ENCODE data around the gene TPRA1.

The TPRA1 gene

DNA sequence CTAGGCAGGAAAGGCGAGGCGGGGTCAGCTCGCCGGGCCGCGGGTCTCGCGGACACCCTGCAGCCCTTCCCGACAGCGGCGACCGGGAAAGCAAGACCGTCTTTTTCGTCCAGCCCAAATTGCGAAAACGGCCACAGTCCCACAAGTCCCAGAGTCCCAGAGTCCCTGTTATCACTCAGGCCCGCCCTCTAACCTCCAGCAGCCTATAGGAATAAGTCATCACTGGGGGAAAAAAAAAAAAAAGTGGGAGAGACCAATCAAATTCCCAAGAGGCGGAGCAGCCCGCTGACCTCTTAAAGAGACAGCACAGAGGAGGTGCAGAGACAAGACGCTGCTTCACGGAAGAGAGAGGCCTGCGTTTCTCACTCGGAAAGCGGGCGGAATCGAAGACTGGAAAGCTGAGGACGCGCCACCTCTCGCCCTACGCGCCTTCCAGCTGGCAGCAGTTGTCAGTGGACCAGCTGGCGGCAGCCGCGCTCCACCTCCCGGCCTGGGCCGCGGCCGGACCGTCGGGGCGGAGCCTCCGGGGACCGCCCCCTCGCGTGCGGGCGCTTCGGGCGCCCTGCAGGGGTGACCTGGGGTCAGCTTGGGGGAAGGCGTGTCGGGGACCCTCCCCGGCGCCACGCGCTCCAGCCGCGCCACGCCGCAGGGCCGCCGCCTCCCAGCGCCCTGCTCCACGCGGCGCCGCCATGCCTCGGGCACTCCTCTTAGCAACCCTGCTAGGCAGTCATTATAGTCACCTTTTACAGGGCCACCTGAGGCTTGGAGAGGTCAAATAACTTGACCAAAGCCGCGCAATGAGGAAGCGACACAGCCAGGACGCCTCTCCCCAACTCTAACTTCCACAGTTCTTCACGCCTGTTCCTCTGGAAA is at the start of gene TPRA1:
TSS of gene TPRA1 (minus strand) at position 141 of the 873 bp plus-strand sequence. CDS start 10,587 bp downstream, outside the sequence.
- DNase-seq = peak; percentile 99

DNA sequence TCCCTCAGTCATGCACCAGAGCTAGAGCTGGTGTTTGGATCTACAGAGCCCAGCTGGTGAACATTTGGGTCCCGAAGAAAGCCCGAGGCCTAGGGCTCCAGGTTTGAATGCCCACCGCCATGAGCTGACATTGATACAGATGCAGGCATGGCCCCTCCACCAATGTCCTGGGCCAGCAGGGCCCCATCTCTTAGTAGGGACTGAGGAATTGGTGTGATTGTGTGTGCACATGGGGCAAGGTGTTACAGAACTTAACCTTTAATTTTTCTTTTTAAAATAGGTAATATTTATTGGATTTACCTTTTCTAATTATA is 49.5 kb upstream of the TPRA1 start:
- DNase-seq = no peak

DNA sequence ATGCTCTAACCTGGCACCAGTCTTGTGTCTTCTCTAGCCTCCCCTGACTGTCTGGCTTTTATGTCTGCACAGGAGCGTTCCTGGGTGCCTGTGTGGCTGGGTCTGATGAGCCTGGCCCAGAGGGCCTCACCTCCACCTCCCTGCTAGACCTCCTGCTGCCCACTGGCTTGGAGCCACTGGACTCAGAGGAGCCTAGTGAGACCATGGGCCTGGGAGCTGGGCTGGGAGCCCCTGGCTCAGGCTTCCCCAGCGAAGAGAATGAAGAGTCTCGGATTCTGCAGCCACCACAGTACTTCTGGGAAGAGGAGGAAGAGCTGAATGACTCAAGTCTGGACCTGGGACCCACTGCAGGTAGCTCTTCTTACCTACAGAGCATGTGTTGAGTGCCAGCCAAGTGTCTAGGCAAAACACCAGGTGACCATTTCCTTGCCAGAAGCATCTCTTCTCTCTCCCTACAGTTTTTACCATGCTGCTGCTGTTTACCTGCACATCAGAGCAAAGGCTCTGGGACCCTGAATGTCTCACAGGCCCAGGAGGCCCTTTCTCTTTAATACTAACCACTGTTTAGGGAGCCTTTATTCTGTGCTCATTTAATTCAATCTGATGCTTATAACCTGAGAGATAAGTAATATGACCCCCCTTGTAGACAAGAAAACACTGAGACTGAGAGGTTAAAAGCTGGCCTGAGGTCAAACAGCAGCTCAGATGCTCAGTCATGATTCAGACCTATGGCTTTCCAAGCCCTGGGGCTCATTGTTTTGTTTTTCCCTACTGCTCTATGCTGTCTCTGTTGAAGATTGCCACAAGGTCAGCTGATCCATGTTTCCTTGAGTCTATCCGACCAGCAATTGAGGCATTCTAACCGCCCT is 48.9 kb upstream of the TPRA1 start:
- no peak for DNase-seq

DNA sequence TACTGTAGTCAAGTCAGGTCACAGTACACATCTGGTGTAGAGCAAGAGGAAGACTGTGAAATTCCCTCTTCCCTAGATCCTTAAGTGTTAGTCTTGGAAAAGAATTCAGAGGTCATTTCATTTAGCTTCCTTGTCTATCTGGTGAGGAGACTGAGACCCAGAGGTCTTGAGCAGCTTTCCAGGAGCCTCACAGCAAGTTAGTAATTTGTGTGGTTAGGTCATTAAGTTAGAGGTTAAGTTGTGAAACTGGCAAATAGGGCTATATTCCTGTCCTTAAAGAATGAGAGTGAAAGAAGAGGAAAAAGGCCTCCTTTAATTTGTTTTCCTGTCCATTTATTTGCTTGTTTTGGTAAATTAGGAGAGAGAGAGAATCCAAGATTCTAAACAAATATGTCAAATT is 47.4 kb upstream of the TPRA1 start:
- DNase-seq = peak; percentile 30 to 35

DNA sequence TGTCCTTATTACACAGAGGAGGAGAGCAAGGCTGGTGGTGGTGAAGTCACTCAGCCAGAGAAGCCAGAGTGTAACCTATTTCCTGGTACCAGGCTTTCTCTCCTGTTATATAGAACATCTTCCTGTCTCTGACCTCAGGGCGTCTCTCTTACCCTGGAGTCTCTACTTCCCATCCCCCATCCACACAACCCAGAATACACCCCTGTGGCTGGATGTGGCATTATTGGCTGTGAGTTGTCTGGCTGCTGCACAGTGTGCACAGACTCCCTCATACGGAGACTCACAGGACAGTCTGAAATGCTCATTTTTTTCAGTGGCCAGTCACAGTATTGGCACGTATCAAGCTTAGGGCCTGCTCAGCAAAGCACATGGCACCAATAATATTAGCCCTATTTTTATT is 47.0 kb upstream of the TPRA1 start:
- peak; percentile 63 to 74 for DNase-seq

DNA sequence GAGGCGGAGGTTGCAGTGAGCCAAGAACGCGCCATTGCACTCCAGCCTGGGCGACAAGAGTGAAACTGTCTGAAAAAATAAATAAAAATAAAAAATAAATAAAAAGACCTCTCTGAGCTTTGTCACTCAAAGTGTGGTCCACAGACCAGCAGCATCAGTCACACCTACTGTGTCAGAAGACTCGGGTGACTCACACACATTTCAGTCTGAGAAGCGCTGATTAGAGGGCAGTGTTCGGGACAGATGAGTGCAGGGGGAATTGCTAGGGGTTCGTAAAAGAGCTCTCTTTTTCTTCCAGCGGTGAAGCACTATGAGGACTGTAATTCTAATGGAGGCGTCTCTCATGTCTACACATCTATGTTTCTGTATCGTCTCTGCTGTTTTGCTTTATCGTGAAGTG is 44.1 kb upstream of the TPRA1 start:
- DNase-seq = no peak

DNA sequence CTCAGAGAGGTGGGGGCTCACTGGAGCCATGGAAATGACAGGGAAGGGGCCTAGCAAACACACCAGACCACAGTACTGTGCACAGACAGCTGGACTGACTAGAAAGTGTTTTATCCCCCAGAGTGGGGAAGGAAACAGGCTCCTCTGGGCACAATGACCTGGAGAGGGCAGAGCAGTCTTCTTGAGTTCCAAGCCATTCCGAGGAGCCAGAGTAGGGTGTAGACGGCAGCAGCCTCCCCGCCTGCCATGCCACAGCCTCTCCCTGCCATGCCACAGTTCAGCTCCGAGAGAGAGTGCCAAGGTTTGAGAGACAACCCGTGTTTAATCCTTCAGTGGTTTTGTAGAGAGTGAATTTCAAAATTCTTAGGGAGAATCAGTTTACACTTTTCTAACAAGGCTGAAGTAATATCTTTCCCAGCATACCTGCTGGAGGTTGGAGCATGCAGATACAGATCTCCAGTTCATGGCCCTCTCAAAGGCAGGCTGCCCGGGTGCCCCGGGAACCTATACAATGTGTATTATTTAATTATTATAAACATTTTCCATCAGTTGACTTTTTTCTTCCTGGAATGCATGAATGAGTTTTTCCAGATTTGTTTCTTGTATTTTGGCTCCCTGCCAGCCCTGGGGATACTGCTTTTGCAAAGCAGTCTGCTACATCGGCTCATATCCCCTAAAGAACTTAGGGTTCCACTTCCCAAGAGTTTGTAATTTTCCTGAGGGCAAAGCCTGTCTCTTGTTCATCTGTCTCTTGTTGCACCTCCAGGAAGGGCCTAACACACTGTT is 41.7 kb upstream of the TPRA1 start:
- no peak for DNase-seq

DNA sequence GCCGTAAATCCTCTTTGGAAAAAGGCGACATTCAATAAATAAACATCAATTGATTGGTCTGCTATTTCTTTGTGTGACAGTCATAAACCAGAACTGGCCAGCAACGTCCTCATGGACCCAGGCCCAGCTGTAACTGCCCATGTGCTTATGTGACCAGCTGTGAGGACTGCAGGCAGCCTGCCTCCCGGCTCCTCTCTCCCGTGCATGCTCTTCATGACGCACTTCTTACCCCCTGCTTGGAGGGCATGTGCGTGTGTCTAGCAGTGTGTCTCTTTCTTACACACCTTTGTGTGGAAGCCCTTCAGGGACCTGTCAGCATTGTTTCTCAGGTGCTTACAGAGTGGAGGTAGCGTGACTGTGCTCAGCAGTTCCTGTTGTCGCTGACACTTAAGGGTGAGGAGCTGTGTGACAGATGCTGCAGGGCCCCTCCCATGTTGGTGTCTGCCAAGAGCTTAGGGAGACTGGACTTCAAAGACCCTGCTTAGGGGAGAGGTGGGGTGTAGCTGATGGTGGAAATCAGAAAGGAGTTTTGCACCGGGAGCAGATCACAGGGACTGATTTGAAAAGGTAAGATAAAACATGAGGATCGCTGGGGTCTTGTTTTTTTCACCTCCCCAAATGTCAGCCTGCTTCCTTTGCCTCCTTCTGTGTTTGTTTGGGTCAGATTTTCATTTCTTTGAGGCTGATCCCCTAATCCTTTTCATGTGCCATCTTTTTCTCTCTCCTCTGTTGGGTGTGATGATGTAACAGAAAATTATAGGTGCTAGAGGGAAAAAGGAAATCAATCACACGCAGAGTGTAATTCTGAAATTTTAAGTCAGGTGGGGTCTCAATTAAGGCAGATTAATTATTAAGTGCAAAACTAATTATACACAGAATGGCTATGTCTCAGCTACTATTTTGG is 40.5 kb upstream of the TPRA1 start:
- DNase-seq = no peak

DNA sequence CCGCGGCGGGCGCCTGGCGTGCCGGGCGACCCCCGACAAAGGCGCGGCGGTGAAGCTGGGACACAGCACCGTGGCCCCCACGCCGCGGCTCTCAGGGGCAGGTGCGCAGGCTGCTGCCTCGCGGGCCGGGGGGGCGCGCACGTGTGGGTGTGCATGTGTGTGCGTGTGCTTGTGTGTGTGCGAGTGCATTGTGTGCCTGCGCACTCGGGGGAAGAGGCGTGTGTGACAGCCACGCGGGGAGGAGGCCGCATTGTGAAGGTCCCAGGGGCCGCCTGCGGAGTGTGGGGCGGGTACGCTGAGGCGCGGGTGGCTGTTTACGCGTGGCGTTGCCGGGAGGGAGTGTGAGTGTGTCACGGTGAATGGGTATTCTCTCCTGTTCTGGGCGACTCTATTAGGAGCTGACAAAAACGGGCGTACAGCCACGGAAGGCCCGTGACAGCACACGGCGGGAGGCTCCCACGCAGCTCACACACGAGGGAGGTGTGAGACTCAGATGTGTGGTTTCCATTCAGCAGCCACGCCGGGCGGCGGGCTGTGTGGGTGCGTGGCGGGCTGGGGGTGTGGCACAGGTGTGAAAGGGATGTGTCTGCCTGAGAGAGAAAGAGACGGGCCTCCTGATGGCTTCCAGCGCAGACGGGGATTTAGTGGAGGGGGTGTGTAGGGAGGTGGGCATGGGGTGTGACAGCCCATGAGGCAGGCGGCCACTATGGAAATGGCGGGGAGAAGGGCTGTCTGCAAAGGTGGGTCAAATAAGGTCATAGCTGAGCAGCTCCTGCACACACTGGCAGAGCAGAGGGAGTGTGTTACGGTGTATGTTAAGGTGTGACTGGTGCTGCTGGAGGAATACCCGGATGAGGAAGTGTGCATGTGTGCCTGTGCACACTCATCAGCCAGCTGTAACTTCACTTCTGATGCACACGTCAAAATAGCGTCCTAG is 39.2 kb upstream of the TPRA1 start:
- no peak for DNase-seq

DNA sequence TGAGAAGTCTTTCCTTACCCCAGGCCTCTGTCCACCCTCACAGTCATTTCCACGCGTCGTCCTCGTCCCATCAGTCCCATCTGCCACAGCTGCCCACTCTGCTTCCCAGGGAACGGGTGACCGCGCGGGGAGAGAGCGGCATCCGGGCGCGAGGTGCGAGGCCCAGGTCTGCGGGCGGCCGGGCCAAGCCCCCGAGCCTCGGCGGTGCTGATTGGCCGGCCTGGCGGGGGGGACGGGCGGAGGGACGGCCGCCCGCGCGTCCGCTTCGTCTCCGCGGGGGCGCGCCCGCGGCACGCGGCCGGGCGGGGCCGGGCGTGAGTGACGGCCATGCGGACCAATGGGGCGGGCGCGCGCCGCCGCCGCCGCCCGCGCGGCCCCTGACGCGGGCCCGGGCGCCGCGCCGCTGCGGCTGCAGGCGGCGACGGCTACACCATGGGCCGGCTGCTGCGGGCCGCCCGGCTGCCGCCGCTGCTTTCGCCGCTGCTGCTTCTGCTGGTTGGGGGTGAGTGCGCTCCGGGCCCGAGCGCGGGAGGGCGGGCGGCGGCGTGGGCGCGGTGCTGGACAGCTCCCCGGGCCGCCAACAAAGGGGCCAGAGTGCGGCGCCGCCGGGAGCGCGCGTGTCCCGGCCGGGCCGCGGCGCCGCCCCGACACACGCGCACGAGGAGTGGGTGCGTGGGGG is 38.4 kb upstream of the TPRA1 start, which contains the start of gene PODXL2:
TSS of gene PODXL2 (plus strand) at position 398 of the 679 bp plus-strand sequence. CDS start at position 433, 35 bp downstream.
- no peak for DNase-seq

DNA sequence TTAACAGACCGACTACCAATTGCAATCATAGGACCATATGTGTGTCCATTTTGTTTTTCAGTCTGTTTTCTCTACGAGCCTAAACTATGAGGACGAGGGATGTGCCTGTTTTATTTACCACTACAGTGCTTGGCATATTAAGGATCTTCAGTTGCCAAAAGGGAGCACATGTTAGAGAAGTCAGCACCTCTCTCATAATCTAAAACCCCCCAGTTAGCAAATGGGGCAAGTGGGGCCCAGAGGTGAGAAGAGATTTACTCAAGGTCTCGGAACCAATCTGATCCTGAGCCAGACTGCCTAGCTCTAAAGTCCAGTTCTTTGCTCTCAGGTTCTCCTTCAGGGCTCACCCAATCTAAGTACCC is 37.9 kb upstream of the TPRA1 start:
- DNase-seq = no peak

DNA sequence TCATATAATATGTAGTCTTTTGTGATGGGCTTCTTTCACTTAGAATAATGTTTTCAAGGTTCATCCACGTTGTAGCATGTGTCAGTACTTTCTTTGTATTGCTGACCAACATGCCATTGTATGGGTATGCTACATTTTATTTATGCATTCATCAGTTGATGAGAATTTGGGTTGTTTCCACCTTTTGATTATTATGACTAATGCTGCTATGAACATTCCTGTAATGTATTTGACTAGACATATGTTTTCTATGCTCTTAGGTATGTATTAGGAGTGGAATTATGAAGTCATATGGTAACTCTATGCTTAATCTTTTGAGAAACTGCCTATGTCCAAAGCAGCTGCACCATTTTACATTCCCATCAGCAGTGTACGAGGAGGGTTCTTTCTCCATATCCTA is 35.3 kb upstream of the TPRA1 start:
- DNase-seq = no peak

DNA sequence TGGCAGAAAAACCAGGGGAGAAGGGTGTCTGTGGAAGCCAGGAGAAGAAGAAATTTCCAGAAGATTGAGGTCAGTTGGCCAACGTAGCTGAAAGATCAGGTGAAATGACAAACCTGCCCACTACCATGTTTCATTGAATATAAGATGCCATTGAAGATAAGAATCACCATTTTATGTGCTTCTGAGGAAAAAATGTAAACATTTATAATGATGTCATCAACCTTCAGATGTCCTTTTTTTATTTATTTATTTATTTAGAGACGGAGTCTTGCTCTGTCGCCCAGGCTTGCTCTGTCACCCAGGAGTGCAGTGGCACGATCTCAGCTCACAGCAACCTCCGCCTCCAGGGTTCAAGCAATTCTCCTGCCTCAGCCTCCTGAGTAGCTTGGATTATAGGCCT is 33.5 kb upstream of the TPRA1 start:
- no peak for DNase-seq

DNA sequence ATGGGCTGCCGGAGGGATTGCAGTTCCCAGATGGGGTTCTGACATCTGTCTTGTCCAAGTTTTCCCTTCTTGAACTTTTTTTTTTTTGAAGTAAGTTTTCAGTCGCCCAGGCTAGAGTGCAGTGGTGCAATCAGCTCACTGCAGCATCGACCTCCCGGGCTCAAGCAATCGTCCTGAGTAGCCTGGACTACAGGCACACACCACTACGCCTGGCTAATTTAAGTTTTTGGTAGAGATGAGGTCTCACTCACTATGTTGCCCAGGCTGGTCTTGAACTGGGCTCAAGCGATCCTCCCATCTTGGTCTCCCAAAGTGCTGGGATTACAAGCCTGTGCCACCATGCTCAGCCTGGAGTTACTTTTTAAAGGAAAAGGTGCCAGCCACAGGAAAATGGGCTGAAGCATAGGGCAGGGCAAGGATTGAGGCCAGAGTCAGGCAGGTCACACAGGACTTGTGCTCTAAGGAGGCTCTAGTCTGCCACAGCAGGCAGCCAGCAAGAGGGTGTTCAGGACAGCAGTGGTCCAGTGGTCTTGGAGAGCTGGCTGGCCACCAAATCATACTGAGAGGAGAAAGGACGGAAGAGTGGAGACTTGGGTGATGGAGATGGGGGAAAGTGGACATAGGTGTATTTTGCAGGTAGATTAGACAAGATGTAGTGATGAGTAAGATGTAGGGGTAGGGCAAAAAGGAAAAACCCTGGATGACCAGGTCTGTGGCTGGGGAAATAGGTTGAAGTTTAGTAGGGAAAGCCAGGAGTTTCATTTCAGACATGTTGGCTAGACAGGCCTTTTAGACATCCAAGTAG is 32.4 kb upstream of the TPRA1 start:
- DNase-seq = no peak

DNA sequence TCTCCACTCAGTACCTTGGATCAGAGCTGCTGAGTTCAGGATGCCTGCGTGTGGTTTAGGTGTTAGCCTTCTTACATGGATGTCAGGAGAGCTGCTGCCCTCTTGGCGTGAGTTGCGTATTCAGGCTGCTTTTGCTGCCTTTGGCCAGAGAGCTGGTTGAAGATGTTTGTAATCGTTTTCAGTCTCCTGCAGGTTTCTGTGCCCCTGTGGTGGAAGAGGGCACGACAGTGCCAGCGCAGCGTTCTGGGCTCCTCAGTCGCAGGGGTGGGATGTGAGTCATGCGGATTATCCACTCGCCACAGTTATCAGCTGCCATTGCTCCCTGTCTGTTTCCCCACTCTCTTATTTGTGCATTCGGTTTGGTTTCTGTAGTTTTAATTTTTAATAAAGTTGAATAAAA is 31.5 kb upstream of the TPRA1 start:
- DNase-seq = no peak

DNA sequence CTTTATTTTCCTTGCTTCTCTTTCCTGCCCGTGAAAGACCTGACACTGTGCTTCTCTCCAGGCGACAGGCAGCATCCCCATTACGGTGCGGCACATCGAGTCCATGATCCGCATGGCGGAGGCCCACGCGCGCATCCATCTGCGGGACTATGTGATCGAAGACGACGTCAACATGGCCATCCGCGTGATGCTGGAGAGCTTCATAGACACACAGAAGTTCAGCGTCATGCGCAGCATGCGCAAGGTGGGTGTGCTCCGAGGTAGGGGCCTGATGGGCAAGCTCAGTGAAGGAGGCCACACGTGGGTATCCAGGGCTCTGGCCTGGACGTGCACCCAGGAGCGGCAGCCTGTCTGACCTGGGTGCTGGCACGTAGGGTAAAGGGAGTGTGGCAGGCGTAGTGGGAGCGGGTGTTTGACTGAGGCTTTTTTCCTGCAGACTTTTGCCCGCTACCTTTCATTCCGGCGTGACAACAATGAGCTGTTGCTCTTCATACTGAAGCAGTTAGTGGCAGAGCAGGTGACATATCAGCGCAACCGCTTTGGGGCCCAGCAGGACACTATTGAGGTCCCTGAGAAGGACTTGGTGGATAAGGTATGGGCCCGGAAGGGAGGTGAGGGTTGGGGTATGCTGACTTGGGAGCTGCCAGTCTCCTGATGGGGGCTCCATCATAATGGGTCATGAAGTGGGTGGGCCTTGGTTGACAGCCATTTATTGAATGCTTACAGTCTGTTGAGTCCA is 30.3 kb upstream of the TPRA1 start:
- no peak for DNase-seq

DNA sequence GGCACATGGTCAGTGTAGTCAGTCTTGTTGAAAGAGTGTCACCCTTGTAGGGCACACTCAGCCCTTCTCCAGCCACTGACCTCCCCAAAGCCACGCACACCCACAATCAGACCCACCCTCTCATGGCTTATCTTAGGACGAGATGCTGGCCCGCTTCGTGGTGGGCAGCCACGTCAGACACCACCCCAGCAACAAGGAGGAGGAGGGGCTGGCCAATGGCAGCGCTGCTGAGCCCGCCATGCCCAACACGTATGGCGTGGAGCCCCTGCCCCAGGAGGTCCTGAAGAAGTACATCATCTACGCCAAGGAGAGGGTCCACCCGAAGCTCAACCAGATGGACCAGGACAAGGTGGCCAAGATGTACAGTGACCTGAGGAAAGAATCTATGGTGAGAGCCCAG is 28.4 kb upstream of the TPRA1 start:
- no peak for DNase-seq

DNA sequence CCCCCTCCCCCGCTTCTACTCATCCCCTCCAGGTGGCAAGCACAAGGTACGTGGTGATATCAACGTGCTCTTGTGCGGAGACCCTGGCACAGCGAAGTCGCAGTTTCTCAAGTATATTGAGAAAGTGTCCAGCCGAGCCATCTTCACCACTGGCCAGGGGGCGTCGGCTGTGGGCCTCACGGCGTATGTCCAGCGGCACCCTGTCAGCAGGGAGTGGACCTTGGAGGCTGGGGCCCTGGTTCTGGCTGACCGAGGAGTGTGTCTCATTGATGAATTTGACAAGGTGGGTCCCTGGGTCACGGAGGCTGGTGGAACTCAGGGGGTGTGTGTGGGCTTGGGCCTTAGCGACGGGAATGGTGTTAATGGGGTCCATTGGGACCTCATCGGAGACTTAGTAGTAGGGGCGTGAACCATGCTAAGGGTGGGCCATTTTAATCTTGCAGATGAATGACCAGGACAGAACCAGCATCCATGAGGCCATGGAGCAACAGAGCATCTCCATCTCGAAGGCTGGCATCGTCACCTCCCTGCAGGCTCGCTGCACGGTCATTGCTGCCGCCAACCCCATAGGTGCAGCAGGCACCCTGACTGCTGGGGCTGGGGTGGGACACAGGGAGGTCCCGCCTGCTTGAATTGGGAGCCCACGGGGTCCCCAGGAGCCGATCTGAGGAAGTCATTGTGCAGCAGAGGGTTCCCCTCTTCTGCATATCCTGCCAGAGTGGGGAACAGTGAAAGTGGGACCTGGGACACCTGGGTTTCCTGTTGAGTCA is 26.5 kb upstream of the TPRA1 start:
- no peak for DNase-seq

Measured in AML-193 (cell line).